PFSK-1 (cell line): ENCODE results near the gene SLC39A7.

Experiments used
- POLR2AphosphoS5 ChIP-seq: IDR thresholded peaks from 2 replicates; pipeline ENCODE4 v1.6.1; 2012; ENCODE audit warnings: low read depth, mild to moderate bottlenecking, control low read depth, low read length, moderate library complexity
- TF ChIP-seq, protein P1 (sequence below), 2 experiments: IDR thresholded peaks; 2 replicates each; pipeline versions ENCODE4 v1.6.1 to v1.8.0; 2011 to 2012; ENCODE audit warnings: low read depth in 2 of 2, low read length in 2 of 2, control low read depth in 1 of 2, inconsistent platforms in 1 of 2, mild to moderate bottlenecking in 1 of 2, moderate library complexity in 1 of 2; ENCODE audit not compliant: insufficient read depth in 1 of 2

DNA sequence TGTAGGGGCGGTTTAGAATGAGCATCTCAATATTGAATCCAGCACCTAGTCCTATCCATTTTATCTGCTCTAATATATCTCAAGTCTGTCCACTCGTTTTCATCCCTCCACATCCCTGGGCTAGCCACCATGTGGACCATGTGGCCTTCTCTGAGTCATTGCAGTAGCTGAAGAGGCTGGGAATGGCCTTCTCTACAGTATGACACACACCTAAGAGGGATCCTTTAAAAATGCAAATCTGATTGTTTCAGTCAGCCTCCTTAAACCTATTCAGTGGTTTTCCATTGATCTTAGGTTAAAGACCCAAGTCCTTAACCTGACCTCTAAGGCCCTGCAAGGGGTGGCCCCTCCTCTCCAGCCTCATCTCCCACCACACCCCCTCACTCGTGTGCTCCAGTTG lies 17.0 kb downstream of the SLC39A7 start:
- TF ChIP-seq POLR2AphosphoS5, result no peak
- TF ChIP-seq, protein P1, sequence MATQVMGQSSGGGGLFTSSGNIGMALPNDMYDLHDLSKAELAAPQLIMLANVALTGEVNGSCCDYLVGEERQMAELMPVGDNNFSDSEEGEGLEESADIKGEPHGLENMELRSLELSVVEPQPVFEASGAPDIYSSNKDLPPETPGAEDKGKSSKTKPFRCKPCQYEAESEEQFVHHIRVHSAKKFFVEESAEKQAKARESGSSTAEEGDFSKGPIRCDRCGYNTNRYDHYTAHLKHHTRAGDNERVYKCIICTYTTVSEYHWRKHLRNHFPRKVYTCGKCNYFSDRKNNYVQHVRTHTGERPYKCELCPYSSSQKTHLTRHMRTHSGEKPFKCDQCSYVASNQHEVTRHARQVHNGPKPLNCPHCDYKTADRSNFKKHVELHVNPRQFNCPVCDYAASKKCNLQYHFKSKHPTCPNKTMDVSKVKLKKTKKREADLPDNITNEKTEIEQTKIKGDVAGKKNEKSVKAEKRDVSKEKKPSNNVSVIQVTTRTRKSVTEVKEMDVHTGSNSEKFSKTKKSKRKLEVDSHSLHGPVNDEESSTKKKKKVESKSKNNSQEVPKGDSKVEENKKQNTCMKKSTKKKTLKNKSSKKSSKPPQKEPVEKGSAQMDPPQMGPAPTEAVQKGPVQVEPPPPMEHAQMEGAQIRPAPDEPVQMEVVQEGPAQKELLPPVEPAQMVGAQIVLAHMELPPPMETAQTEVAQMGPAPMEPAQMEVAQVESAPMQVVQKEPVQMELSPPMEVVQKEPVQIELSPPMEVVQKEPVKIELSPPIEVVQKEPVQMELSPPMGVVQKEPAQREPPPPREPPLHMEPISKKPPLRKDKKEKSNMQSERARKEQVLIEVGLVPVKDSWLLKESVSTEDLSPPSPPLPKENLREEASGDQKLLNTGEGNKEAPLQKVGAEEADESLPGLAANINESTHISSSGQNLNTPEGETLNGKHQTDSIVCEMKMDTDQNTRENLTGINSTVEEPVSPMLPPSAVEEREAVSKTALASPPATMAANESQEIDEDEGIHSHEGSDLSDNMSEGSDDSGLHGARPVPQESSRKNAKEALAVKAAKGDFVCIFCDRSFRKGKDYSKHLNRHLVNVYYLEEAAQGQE (IDR thresholded peaks at IDR 0.05; ENCODE audit: insufficient read depth in 1 of 2, low read depth in 2 of 2, low read length in 2 of 2), result no peak
